ENCODE data around the gene SCYL2.

SCYL2 gene

DNA sequence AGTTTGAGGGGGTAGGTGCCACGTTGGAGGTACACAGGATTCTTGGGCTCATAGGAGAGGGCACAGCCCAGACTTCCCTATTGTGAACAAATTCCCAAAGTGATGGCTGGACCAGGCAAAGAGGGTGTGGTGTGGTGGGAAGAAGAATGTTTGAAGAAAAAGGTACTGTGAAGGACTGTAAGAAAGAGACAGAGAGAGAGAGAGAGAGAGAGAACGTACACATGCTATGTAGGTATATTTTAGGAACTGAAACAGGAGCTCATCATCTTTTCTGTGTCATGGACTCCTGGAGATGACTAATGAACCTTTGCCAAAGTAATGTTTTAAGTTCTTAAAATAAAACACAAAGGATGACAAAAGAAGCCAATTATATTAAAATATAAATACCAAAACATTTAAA, 114.4 kb downstream of the SCYL2 start:
- no peak for ATAC-seq
- no peak for DNase-seq

DNA sequence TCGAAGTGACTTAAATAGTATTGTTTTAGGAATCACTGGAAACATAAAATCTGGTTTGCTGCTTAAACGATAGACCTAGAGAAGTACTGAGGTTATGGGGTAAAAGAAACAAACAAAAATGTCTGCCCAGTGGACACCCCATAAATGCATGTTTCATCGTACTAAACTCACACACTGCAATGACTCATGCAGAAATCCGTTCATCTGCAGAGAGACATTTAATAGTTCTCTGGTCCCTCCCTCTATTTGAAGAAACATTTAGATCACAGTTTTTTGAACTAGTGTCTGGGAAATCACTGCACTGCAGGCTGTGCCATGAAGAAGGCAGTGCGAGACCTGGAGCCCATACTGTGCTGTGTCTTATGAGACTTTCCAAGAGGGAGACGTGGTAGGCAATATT, 115.4 kb downstream of the SCYL2 start:
- ATAC-seq, result no peak
- DNase-seq, result no peak

DNA sequence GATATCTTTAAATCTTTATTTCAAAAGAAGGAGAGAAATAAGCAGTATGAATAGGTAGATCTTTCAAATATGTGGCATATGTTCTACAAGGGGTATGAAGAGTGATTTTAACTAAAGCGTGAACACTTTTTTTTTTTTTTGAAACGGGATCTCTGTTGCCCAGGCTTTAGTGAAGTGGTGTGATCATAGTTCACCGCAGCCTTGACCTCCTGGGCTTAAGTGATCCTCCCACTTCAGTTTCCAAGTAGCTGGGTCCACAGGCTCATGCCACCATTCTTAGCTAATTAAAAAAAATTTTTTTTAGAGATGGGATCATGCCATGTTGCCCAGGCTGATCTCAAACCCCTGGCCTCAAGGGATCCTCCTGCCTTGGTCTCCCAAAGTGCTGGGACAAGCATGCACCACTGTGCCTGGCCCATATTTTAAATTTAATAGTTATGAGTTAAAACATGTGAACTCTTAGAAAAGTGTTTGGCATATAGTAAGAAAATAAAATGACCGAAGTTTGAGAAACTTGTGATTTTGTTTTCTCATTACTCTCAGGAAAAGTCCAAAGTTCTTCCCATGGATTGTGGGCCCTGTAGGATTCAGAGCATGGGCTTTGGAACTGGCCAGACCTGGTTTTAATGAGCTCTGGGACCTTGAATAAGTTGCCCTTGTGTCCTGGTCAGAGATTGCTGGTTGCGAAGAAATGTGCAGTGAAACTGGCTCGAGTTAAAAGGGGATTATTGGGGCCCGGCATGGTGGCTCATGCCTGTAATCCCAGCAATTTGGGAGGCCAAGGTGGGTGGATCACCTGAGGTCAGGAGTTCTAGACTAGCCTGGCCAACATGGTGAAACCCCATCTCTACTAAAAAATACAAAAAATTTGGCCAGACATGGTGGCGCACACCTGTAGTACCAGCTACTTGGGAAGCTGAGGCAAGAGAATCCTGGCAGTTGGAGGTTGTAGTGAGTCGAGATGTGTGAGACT, 116.9 kb downstream of the SCYL2 start:
- no peak for ATAC-seq
- DNase-seq, result no peak

DNA sequence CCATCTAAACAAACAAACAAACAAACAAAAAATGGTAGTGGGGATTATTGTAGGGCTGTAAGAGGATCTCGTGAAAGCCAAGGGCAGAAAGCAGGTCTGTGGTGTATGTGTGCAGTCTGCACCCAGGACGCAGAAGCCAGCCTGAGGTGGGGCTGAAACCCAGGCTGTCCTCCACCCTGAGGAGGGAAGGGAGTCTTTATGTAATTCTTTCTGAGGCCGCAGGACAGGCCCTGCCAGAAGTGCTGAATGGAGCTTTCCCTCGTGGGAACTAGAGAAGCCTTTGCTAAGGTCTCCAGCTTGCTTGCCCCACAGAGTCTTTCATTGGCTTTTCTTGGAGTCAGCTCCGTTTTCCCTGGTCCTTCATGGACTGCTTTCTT, 117.6 kb downstream of the SCYL2 start:
- ATAC-seq, result no peak

DNA sequence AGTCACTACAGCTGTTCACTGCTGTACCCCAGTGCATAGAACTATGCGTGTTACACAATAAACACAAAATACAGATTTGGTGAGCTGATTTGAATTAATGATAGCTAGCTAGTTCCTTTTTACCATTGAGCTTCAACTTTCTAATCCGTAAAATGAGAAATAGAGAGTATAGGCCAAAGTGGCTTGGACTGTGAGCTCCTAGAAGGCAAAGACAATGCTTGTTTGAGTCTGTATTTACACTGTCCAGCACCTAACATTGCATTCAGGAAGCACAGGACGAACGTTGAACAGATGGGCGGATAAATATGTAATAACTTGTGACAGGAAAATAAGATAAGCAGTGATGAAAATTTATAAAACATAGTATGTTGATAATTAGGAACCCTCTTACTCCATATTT, 121.4 kb downstream of the SCYL2 start:
- no peak for ATAC-seq

More for the DNA sequence above, 117.6 kb downstream of the SCYL2 start:
- DNase-seq, result no peak

More for the DNA sequence above, 121.4 kb downstream of the SCYL2 start:
- no peak for DNase-seq
